ENCODE results near the gene ITFG1.

ITFG1 gene

DNA sequence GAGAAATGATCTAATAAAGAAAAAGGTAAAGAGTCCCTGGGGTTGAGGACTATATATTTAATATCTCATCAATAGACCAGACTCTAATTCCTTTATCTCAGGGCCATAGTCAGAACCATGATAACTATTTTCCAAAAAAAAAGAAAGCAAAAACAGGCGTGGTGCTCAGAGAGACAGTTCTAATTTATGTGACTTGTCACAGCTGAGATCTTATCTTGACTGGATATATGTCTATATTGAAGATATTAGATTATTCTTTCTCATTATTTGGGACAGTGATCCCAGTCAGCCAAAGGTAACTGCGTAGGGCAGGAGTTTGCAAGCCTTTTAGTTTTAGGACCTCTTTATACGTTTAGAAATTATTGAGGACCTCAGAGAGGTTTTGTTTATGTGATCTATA, 52.4 kb downstream of the ITFG1 start:
- no peak overlapping the region for H3K27ac ChIP-seq (ENCODE audit: low read depth, low read length)
- no peak overlapping the region for H3K9ac ChIP-seq (ENCODE audit: low read depth, low read length)
- 84% methylated on average over 3 of the region's 3 CpGs for WGBS
- no peak overlapping the region for H3K4me3 ChIP-seq (ENCODE audit: low read length)
- H3K9me3 ChIP-seq (ENCODE audit: insufficient read depth, low read depth, low read length): no peaks in the 10 kb centered on the region
- H3K4me1 ChIP-seq (ENCODE audit: insufficient read depth, low read length): no peaks in the 10 kb centered on the region
- H3K36me3 ChIP-seq (ENCODE audit: insufficient read depth, low read length): no peaks in the 10 kb centered on the region
- H3K27me3 ChIP-seq (ENCODE audit: insufficient read depth, low read length): no peaks in the 10 kb centered on the region

DNA sequence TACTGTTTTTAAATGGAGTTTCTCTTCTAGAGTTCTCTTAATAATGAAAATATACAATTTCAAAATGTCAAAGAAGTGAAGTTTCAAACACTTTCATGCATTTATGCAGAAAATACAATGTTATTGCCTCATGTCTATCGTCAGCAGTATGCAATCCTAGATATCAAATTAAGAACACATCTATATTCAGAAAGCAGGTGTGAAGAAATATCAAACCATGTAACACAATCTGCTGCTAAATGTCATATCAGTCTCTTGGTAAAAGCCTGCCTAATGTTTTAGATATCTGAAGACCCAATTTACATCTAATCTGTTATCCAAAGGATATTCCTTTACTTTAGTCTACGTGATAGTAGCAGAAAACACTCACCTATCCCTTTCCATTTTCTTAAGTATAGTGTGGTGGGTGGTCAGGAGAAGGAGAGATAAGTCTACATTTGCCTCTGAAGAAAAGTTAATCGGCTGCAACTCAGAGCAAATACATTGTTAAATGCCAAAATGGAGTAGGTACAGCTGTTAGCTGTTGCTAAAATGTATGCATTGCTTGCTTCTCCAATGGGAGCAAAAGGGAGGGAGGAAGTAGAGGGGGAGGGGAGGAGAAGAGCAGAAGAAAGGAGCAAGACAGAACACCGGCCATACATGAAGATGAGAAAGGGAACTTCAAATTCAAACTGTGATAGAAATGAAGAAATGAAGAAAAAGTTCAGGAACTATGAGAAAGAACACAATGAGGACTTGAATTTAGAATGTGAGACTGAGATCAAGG, 64.9 kb downstream of the ITFG1 start:
- no peak overlapping the region for H3K27ac ChIP-seq (ENCODE audit: low read depth, low read length)
- no peak overlapping the region for H3K9ac ChIP-seq (ENCODE audit: low read depth, low read length)
- no peak overlapping the region for H3K4me3 ChIP-seq (ENCODE audit: low read length)
- no peaks in the 10 kb centered on the region for H3K27me3 ChIP-seq (ENCODE audit: insufficient read depth, low read length)
- 91% methylated on average over 3 of the region's 4 CpGs for WGBS
- H3K36me3 ChIP-seq (ENCODE audit: insufficient read depth, low read length): no peaks in the 10 kb centered on the region
- peaks cover 10% of the 10 kb centered on the region for H3K4me1 ChIP-seq (ENCODE audit: insufficient read depth, low read length)
- H3K9me3 ChIP-seq (ENCODE audit: insufficient read depth, low read depth, low read length): no peaks in the 10 kb centered on the region

- no peak overlapping the region for H3K4me3 ChIP-seq (ENCODE audit: low read length)
- WGBS: 72% methylated on average over 8 of the region's 8 CpGs
- H3K36me3 ChIP-seq (ENCODE audit: insufficient read depth, low read length): no peaks in the 10 kb centered on the region
- H3K27me3 ChIP-seq (ENCODE audit: insufficient read depth, low read length): no peaks in the 10 kb centered on the region
- H3K9me3 ChIP-seq (ENCODE audit: insufficient read depth, low read depth, low read length): no peaks in the 10 kb centered on the region
- no peak overlapping the region for H3K9ac ChIP-seq (ENCODE audit: low read depth, low read length)
- H3K4me1 ChIP-seq (ENCODE audit: insufficient read depth, low read length): peaks cover 10% of the 10 kb centered on the region
- H3K27ac ChIP-seq (ENCODE audit: low read depth, low read length): no peak overlapping the region
These were observed 68.8 kb downstream of the ITFG1 start for GRCh38 chr16:47392081-47392480.

- Histone ChIP-seq H3K4me3 (ENCODE audit: low read length) (no peak overlapping the region), H3K27ac (ENCODE audit: low read depth, low read length) (no peak overlapping the region)
- 87% methylated on average over 4 of the region's 4 CpGs for WGBS
These were observed 72.2 kb downstream of the ITFG1 start for GRCh38 chr16:47388705-47389104.

DNA sequence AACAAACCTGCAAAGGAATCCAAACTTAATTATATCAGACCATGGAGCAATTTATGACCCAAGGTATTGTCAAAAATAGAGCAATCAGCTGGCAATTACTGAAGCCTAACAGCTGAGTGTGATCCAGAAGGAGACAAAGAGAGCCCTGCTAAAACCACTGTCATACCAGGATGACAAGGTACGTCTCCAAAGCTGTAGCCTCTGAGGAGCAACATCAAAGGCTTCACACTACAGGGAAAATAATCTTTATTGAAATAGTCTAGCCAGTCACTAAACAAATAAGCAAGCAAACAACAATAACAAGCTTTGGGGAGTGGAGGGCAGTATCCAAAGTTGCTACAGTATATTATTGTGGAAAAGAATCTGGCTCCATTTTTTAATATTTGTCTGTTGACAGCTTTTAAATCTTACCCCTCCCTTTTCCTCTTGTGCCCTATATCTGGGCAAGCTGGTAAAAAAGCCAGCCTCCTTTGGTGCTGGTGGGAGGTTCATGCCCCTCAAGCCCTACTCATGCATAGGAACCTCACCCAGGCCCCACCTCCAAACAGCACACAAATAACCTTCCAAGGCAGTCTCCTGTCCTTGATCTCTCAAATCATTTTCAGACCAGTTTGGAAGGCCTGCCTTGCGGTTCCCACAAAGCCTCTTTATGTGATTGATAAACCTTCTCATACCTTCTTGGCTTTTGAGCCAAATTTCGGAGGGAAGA, 73.7 kb downstream of the ITFG1 start:
- H3K4me1 ChIP-seq (ENCODE audit: insufficient read depth, low read length): peaks cover 17% of the 10 kb centered on the region
- H3K9ac ChIP-seq (ENCODE audit: low read depth, low read length): no peak overlapping the region
- no peak overlapping the region for H3K27ac ChIP-seq (ENCODE audit: low read depth, low read length)
- no peaks in the 10 kb centered on the region for H3K9me3 ChIP-seq (ENCODE audit: insufficient read depth, low read depth, low read length)
- no peak overlapping the region for H3K4me3 ChIP-seq (ENCODE audit: low read length)
- H3K27me3 ChIP-seq (ENCODE audit: insufficient read depth, low read length): no peaks in the 10 kb centered on the region
- no peaks in the 10 kb centered on the region for H3K36me3 ChIP-seq (ENCODE audit: insufficient read depth, low read length)
- 84% methylated on average over 3 of the region's 3 CpGs for WGBS

More at GRCh38 chr16:47388705-47389104, 72.2 kb downstream of the ITFG1 start:
- Histone ChIP-seq H3K36me3 (ENCODE audit: insufficient read depth, low read length) (no peaks in the 10 kb centered on the region), H3K9me3 (ENCODE audit: insufficient read depth, low read depth, low read length) (no peaks in the 10 kb centered on the region), H3K4me1 (ENCODE audit: insufficient read depth, low read length) (peaks cover 18% of the 10 kb centered on the region), H3K9ac (ENCODE audit: low read depth, low read length) (no peak overlapping the region), H3K27me3 (ENCODE audit: insufficient read depth, low read length) (no peaks in the 10 kb centered on the region)

- Histone ChIP-seq H3K9ac (ENCODE audit: low read depth, low read length) (no peak overlapping the region), H3K9me3 (ENCODE audit: insufficient read depth, low read depth, low read length) (no peaks in the 10 kb centered on the region), H3K4me1 (ENCODE audit: insufficient read depth, low read length) (peaks cover 16% of the 10 kb centered on the region), H3K27me3 (ENCODE audit: insufficient read depth, low read length) (no peaks in the 10 kb centered on the region), H3K36me3 (ENCODE audit: insufficient read depth, low read length) (no peaks in the 10 kb centered on the region), H3K27ac (ENCODE audit: low read depth, low read length) (no peak overlapping the region), H3K4me3 (ENCODE audit: low read length) (no peak overlapping the region)
- WGBS: 80% methylated on average over 5 of the region's 5 CpGs
These were observed 74.6 kb downstream of the ITFG1 start for GRCh38 chr16:47386201-47386718.

- 90% methylated on average over 3 of the region's 5 CpGs for WGBS
- no peak overlapping the region for H3K9ac ChIP-seq (ENCODE audit: low read depth, low read length)
- no peaks in the 10 kb centered on the region for H3K27me3 ChIP-seq (ENCODE audit: insufficient read depth, low read length)
- H3K4me1 ChIP-seq (ENCODE audit: insufficient read depth, low read length): peaks cover 27% of the 10 kb centered on the region
- H3K27ac ChIP-seq (ENCODE audit: low read depth, low read length): no peak overlapping the region
- H3K36me3 ChIP-seq (ENCODE audit: insufficient read depth, low read length): no peaks in the 10 kb centered on the region
- H3K4me3 ChIP-seq (ENCODE audit: low read length): no peak overlapping the region
- H3K9me3 ChIP-seq (ENCODE audit: insufficient read depth, low read depth, low read length): no peaks in the 10 kb centered on the region
These were observed 78.5 kb downstream of the ITFG1 start for GRCh38 chr16:47382362-47382761.

DNA sequence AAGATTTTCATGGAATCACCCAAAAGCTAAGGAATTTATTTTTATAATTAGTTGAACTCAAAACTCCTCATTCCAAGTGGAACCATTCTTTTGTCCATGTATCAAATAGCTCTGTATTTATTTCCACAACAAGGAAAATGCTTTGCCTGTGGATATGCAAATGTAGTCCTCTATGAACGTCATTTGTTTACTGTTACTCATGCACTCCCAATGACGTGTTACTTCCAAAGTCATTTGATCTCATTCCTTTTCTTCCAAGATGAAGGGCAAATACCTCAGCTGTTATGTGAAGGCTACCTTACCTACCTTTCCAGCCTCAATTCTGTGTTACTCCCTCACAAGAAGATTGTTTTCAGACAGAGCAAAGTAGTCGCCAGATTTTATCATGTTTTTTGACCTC, 83.7 kb downstream of the ITFG1 start:
- H3K4me3 ChIP-seq (ENCODE audit: low read length): no peak overlapping the region
- 40% methylated on average over 3 of the region's 3 CpGs for WGBS
- H3K9me3 ChIP-seq (ENCODE audit: insufficient read depth, low read depth, low read length): no peaks in the 10 kb centered on the region
- H3K27me3 ChIP-seq (ENCODE audit: insufficient read depth, low read length): no peaks in the 10 kb centered on the region
- H3K36me3 ChIP-seq (ENCODE audit: insufficient read depth, low read length): no peaks in the 10 kb centered on the region
- H3K9ac ChIP-seq (ENCODE audit: low read depth, low read length): no peak overlapping the region
- peaks cover 33% of the 10 kb centered on the region for H3K4me1 ChIP-seq (ENCODE audit: insufficient read depth, low read length)
- H3K27ac ChIP-seq (ENCODE audit: low read depth, low read length): peak overlapping the region; percentile 14; the same call in 1 of the 2 replicates

- no peaks in the 10 kb centered on the region for H3K27me3 ChIP-seq (ENCODE audit: insufficient read depth, low read length)
- H3K9me3 ChIP-seq (ENCODE audit: insufficient read depth, low read depth, low read length): peaks cover 10% of the 10 kb centered on the region
- WGBS: no CpG with 5 or more reads among the region's 1 CpG
- H3K4me1 ChIP-seq (ENCODE audit: insufficient read depth, low read length): peaks cover 27% of the 10 kb centered on the region
- no peak overlapping the region for H3K27ac ChIP-seq (ENCODE audit: low read depth, low read length)
- H3K4me3 ChIP-seq (ENCODE audit: low read length): no peak overlapping the region
- H3K36me3 ChIP-seq (ENCODE audit: insufficient read depth, low read length): peaks cover 11% of the 10 kb centered on the region; the same call in 1 of the 2 replicates
- no peak overlapping the region for H3K9ac ChIP-seq (ENCODE audit: low read depth, low read length)
These were observed 85.4 kb downstream of the ITFG1 start for GRCh38 chr16:47375423-47375822.

DNA sequence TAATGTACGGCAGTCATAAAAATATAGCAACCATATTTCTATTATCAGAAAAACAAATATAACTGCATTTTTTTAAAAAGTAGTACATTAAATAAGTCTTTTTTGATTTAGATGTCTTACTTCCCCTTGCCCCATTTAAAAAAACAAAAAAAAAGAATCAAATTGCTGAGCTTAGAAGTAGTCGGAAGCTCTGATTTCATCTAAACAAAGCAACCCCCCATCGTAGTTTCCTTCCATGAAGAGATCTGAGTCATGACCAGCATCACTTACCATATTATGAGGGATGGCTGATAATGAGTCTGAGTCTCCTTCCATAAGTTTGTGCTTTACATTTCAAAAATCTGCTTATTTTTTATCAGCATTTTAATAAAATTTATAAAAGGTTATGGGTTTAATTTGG, 86.2 kb downstream of the ITFG1 start:
- Histone ChIP-seq H3K9me3 (ENCODE audit: insufficient read depth, low read depth, low read length) (peaks cover 13% of the 10 kb centered on the region), H3K9ac (ENCODE audit: low read depth, low read length) (no peak overlapping the region), H3K27me3 (ENCODE audit: insufficient read depth, low read length) (no peaks in the 10 kb centered on the region), H3K27ac (ENCODE audit: low read depth, low read length) (no peak overlapping the region), H3K4me1 (ENCODE audit: insufficient read depth, low read length) (peaks cover 27% of the 10 kb centered on the region), H3K36me3 (ENCODE audit: insufficient read depth, low read length) (peaks cover 13% of the 10 kb centered on the region; the same call in 1 of the 2 replicates), H3K4me3 (ENCODE audit: low read length) (no peak overlapping the region; the same call in 1 of the 2 replicates)
- 100% methylated on average over 1 of the region's 3 CpGs for WGBS

DNA sequence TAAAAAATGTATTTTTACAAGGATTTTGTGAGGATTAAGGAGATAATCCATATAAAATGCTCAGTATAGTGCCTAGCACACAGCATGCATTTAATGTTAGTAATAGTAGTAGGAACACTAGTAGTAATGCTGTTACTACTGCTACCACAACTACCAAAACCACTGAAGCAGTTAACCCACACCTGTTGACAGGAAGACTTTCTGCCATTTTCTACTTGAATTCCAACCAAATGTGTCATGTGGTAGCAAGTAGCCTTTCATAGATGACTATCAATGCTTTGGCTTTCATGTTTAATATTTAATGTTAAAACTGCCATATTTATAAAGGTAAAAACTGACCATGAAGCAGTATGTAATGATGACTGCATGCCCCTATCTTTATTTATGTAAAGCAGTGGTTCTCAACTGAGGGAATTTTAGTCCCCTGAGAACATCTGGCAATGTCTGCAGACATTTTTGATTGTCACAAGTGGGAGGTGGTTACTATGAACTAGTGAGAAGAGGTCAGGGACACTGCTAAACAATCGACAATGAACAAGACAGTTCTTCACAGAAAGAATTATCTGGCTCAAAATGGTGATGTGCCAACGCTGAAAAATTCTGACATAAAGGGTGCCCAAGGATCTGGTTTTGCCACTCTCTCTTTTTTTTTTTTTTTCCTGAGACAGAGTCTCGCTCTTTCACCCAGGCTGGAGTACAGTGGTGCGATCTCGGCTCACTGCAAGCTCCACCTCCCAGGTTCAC, 89.4 kb downstream of the ITFG1 start:
- no peaks in the 10 kb centered on the region; the same call in 1 of the 2 replicates for H3K27me3 ChIP-seq (ENCODE audit: insufficient read depth, low read length)
- H3K4me3 ChIP-seq (ENCODE audit: low read length): no peak overlapping the region
- no peak overlapping the region for H3K9ac ChIP-seq (ENCODE audit: low read depth, low read length)
- peaks cover 13% of the 10 kb centered on the region for H3K9me3 ChIP-seq (ENCODE audit: insufficient read depth, low read depth, low read length)
- WGBS: over 99% methylated on average over 5 of the region's 5 CpGs
- H3K4me1 ChIP-seq (ENCODE audit: insufficient read depth, low read length): peaks cover 30% of the 10 kb centered on the region
- no peak overlapping the region for H3K27ac ChIP-seq (ENCODE audit: low read depth, low read length)
- H3K36me3 ChIP-seq (ENCODE audit: insufficient read depth, low read length): peaks cover 13% of the 10 kb centered on the region; the same call in 1 of the 2 replicates

All from HUES64 (cell line).